ENCODE results near the gene DENND4A.

The DENND4A gene

DNA sequence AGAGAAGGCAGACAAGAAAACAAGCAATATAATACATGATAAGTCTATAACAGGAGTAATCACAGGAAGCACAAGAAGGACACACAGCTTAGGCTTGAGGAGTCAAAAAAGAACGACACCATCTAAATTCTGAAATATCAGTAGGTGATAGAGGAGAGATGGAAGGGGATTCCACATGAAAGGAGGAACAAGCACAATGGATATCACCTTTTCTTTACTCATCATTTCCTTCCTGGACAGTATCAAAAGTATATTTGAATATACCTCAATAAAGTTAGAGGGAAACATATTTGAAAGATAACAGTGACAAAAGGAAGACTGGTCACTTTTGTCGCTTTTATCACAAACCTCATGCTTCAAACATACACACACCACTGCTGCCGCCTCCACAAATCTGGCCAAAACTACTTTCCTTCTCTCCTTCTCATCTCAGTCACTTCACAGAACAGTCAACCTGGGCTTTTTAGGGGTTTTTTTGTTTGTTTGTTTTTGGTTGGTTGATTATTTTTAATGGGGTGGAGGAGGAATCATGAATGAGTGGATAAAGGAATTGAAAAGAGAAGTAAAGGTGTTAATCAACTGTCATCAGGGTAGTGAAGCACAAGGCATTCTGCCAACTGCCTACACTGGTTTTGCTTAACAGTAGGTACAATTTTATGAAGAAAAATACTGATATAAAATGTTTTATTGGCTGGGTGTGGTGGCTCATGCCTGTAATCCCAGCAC lies 18.5 kb downstream of the DENND4A start:
- TF ChIP-seq CTCF (IDR thresholded peaks at IDR 0.05; ENCODE audit: insufficient read depth, missing control alignments): no peak
- FAIRE-seq: no peak
- no peak for DNase-seq (ENCODE audit: insufficient read length, low spot score)

DNA sequence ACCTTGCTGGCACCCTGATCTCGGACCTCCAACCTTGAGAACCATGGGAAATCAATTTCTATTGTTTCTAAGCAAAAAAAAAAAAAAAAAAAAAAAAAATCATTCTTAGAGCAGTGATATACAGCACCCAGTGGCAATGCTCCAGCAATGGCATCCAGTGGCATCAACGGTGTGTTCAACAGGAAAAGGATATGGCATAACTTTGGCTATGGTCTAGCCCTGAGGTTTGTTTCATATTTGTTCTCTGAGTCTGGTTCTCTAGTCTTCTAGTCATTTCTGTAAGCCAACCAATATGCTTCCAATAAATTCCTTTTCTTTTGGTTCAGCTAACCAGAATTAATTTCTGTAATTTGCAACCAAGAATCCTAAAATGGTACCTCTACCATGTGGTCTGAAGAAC lies 19.2 kb downstream of the DENND4A start:
- FAIRE-seq (no peak), DNase-seq (ENCODE audit: insufficient read length, low spot score) (no peak)
- no peak for TF ChIP-seq CTCF (IDR thresholded peaks at IDR 0.05; ENCODE audit: insufficient read depth, missing control alignments)

DNA sequence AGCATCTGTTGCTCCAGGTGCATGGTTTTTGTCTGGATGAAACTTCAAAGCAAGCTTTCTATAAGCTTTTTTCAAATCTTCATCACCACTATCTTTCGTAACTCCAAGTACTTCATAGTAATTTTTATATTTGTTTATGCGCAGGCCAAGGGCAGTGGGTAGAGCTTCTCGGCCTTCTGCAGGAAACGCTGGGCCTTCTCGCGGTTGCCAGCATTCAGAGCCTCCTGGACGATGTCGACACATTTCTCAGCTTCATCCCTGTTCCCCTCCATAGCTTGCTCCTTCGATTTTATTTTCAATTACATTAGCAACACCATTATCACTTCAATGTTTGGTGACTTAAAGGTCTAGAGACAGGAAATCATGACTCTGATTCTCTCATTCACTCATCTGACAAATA lies 20.2 kb downstream of the DENND4A start:
- no peak for TF ChIP-seq CTCF (IDR thresholded peaks at IDR 0.05; ENCODE audit: insufficient read depth, missing control alignments)
- no peak for FAIRE-seq
- DNase-seq (ENCODE audit: insufficient read length, low spot score): no peak

DNA sequence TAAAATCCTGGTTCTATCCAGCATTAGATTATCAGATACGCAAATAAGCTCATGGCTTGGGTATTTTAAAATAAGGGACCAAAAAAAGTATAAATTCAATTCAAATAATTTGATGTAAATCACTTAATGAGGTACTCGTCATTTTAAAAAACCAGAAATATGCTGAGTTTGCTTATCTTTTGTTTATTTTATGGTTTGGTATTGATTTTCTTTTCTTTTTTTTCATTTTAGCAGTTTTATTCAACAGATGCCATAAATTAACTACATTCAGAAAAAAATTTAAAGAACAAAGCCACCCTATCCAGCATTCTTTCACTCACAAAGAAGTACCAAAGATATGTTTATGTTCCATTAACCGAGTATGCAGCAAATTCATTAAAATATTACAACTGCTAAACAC lies 22.6 kb downstream of the DENND4A start:
- no peak for TF ChIP-seq CTCF (IDR thresholded peaks at IDR 0.05; ENCODE audit: insufficient read depth, missing control alignments)
- DNase-seq (ENCODE audit: insufficient read length, low spot score): no peak
- FAIRE-seq: no peak

DNA sequence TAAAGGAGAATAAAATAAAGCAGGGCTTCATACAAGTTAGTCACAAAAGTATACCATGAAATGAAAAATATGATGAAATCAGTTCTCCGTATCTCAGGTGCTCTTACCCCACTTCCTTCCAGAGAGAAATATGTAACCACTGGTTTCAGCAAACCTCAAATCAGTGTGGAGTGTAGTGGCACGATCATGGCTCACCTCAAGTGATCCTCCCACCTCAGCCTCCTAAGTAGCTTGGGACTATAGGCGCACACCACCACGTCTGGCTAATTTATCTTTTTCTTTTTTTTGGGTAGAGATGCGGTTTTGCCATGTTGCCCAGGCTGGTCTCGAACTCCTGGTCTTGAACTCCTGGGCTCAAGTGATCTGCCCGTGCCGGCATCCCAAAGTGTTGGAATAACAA lies 24.2 kb downstream of the DENND4A start:
- no peak for TF ChIP-seq CTCF (IDR thresholded peaks at IDR 0.05; ENCODE audit: insufficient read depth, missing control alignments)
- DNase-seq (ENCODE audit: insufficient read length, low spot score) (no peak), FAIRE-seq (no peak)

GRCh38 chr15:65767264-65767595 lies 24.9 kb downstream of the DENND4A start:
- no peak for TF ChIP-seq CTCF (IDR thresholded peaks at IDR 0.05; ENCODE audit: insufficient read depth, missing control alignments)
- DNase-seq (ENCODE audit: insufficient read length, low spot score) (no peak), FAIRE-seq (no peak)

GRCh38 chr15:65766422-65767263 lies 25.4 kb downstream of the DENND4A start:
- no peak for TF ChIP-seq CTCF (IDR thresholded peaks at IDR 0.05; ENCODE audit: insufficient read depth, missing control alignments)
- FAIRE-seq (no peak), DNase-seq (ENCODE audit: insufficient read length, low spot score) (no peak)
